Fibroblast of pulmonary artery (primary cell): ENCODE results near the gene SYAP1.

Experiments
- DNase-seq: peaks from one replicate; pipeline ENCODE4 v3.0.0-alpha.2; 2010; ENCODE audit warnings: low read depth
- H3K4me3 ChIP-seq: replicated peaks from 2 replicates; pipeline ENCODE4 v1.5.1; 2011; ENCODE audit warnings: low read depth, mild to moderate bottlenecking, control low read depth, low read length, moderate library complexity
- CTCF ChIP-seq: IDR thresholded peaks from 2 replicates; pipeline ENCODE4 v1.5.1; 2011; ENCODE audit warnings: mild to moderate bottlenecking, control low read depth, low read length, inconsistent platforms; ENCODE audit errors: missing control alignments

SYAP1 gene

DNA sequence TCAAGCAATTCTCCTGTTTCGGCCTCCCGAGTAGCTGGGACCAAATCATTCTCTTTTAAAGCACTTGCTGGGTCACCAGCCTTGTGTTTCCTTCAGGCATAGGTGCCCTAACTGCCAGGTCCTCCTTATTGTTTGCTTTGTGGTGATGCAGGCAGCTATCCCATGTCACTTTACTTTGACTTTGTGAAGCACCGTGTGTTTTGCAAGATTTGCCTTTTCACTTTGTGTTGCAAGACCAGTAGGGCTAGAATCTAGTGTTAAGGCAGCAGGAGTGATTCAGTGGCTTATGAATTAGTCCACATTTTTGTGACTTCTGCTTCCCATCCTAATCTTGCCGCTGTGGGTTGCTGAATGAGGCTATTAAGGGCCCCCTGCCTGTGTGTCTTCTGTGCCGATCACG, 20.2 kb downstream of the SYAP1 start:
- no peak overlapping the region for H3K4me3 ChIP-seq
- no peak for TF ChIP-seq CTCF
- DNase-seq: no peak

GRCh38 chrX:16743604-16744325, 24.4 kb downstream of the SYAP1 start:
- peak; percentile 24 for TF ChIP-seq CTCF
- peak; percentile 63 for DNase-seq

GRCh38 chrX:16745102-16745501, 25.7 kb downstream of the SYAP1 start:
- no peak for TF ChIP-seq CTCF
- H3K4me3 ChIP-seq: no peak overlapping the region
- no peak for DNase-seq

More at GRCh38 chrX:16743604-16744325, 24.4 kb downstream of the SYAP1 start:
- H3K4me3 ChIP-seq: no peak overlapping the region

DNA sequence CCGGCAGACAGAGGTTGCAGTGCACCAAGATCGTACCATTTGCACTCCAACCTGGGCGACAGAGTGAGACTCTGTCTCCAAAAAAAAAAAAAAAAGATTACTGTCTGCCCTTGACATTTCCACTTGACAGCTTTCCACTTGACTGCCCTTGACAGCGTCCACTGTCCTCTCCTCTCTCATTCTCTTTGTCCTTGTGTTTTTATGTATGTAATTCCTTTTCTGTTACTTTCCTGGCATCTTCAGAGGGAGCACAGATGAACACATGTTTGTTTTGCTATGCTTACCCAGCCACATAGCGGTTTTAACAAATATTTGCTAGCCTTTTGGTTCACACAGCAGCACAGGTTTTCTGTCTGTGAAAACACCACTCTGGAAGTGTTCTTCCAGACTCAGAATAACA, 26.2 kb downstream of the SYAP1 start:
- TF ChIP-seq CTCF: no peak
- no peak for DNase-seq
- H3K4me3 ChIP-seq: no peak overlapping the region

- DNase-seq: no peak
- no peak overlapping the region for H3K4me3 ChIP-seq
- TF ChIP-seq CTCF: no peak
These were observed 29.0 kb downstream of the SYAP1 start for GRCh38 chrX:16748425-16748824.

DNA sequence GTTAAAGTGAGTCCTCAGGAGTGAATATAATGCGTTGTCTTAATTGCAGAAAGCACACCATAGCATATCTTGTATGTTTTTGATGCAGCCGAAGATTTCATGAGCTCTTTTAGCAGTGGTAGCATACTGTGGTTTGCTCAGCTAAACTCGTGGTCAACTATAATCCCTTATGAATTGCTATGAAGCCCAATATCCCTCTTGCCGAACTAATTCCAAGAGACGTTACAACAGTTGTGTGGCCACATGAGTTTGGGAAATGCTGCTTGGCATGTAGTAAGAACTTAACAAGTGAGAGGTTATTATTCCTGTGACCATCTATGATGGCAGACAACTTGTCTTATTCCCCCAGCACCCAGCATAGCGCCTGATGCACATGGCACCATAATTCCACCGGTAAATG, 30.7 kb downstream of the SYAP1 start:
- no peak for DNase-seq

More for the DNA sequence above, 30.7 kb downstream of the SYAP1 start:
- no peak for TF ChIP-seq CTCF
- no peak overlapping the region for H3K4me3 ChIP-seq
